Loucy (cell line): ENCODE measurements around the gene SERAC1.
"Not testable (repeated sequence)": the region's sequence is repeated elsewhere in the genome, so short reads cannot be mapped to it uniquely, and the experiment has no call there.

Experiments
- H2AFZ ChIP-seq: fragments of 200-600 bp; sonication (generic); 2 replicates; pipeline ENCODE4 v1.6.0; 2016; ENCODE audit warnings: antibody characterized with exemption, mild to moderate bottlenecking, low read length, moderate library complexity
- H3F3A ChIP-seq: fragments of 200-600 bp; 2 replicates; pipeline ENCODE4 v1.6.0; 2016; ENCODE audit warnings: antibody characterized with exemption, low read depth, mild to moderate bottlenecking
- H3K27me3 ChIP-seq: fragments of 200-600 bp; sonication (generic); 2 replicates; pipeline ENCODE4 v1.6.1; 2014; ENCODE audit warnings: low read length, mild to moderate bottlenecking; ENCODE audit not compliant: insufficient read depth, poor library complexity, severe bottlenecking
- H3K36me3 ChIP-seq: fragments of 200-600 bp; sonication (generic); 2 replicates; pipeline ENCODE4 v1.6.1; 2016; ENCODE audit warnings: low read length; ENCODE audit not compliant: insufficient read depth
- H3K4me1 ChIP-seq: fragments of 200-600 bp; sonication (generic); 2 replicates; pipeline ENCODE4 v1.5.1; 2014; ENCODE audit warnings: low read length, mild to moderate bottlenecking; ENCODE audit not compliant: insufficient read depth, poor library complexity, severe bottlenecking
- H3K4me2 ChIP-seq: fragments of 200-600 bp; sonication (generic); 2 replicates; pipeline ENCODE4 v1.6.0; 2014; ENCODE audit warnings: antibody characterized with exemption, low read length, low read depth, mild to moderate bottlenecking; ENCODE audit not compliant: poor library complexity, severe bottlenecking
- H3K4me3 ChIP-seq: fragments of 200-600 bp; sonication (generic); 2 replicates; pipeline ENCODE4 v1.5.1; 2014; ENCODE audit warnings: low read length, mild to moderate bottlenecking, mixed read lengths; ENCODE audit not compliant: poor library complexity, severe bottlenecking
- H3K79me2 ChIP-seq: fragments of 200-600 bp; sonication (generic); 2 replicates; pipeline ENCODE4 v1.6.1; 2014; ENCODE audit warnings: low read length; ENCODE audit not compliant: insufficient read depth
- H3K9ac ChIP-seq: fragments of 200-600 bp; sonication (generic); 2 replicates; pipeline ENCODE4 v1.6.0; 2014; ENCODE audit warnings: mild to moderate bottlenecking, low read depth, low read length, moderate library complexity; ENCODE audit not compliant: poor library complexity, severe bottlenecking
- H3K9me2 ChIP-seq: fragments of 200-600 bp; sonication (generic); replicated peaks from 2 replicates; pipeline ENCODE4 v1.6.1; 2016; ENCODE audit warnings: low read depth, low read length, mixed read lengths
- H3K9me3 ChIP-seq: fragments of 200-600 bp; sonication (generic); 2 replicates; pipeline ENCODE4 v1.6.1; 2014; ENCODE audit warnings: mild to moderate bottlenecking, antibody characterized with exemption, low read length, low read depth; ENCODE audit not compliant: insufficient read depth
- H4K20me1 ChIP-seq: fragments of 200-600 bp; sonication (generic); 2 replicates; pipeline ENCODE4 v1.6.0; 2014; ENCODE audit warnings: antibody characterized with exemption, low read length, mild to moderate bottlenecking; ENCODE audit not compliant: insufficient read depth, poor library complexity, severe bottlenecking
- CTCF ChIP-seq: fragments of 200-600 bp; sonication (generic); conservative IDR thresholded peaks from 2 replicates; pipeline ENCODE4 v1.5.1; 2014; ENCODE audit warnings: mild to moderate bottlenecking, antibody characterized with exemption, low read length
- EZH2phosphoT487 ChIP-seq: fragments of 200-600 bp; IDR thresholded peaks from 2 replicates; pipeline ENCODE4 v1.6.1; 2018; ENCODE audit warnings: antibody characterized with exemption, mild to moderate bottlenecking, moderate library complexity, borderline replicate concordance

The SERAC1 gene

GRCh38 chr6:158154816-158155215 lies 13.2 kb downstream of the SERAC1 start:
- no peak overlapping the region for H3K4me2 ChIP-seq
- H4K20me1 ChIP-seq = no peaks in the 10 kb centered on the region
- no peaks in the 10 kb centered on the region for H3K9me3 ChIP-seq
- no peaks in the 10 kb centered on the region; the same call in 1 of the 2 replicates for H3F3A ChIP-seq
- no peaks in the 10 kb centered on the region for H3K27me3 ChIP-seq
- no peaks in the 10 kb centered on the region for H3K4me1 ChIP-seq
- no peak for TF ChIP-seq EZH2phosphoT487
- TF ChIP-seq CTCF = no peak
- H3K36me3 ChIP-seq = peaks cover 44% of the 10 kb centered on the region; the same call in 1 of the 2 replicates
- no peak overlapping the region for H2AFZ ChIP-seq
- no peaks in the 10 kb centered on the region for H3K79me2 ChIP-seq
- no peaks in the 10 kb centered on the region for H3K9me2 ChIP-seq
- no peak overlapping the region for H3K9ac ChIP-seq
- H3K4me3 ChIP-seq = no peak overlapping the region

- Histone ChIP-seq H3K27me3 (no peaks in the 10 kb centered on the region), H4K20me1 (no peaks in the 10 kb centered on the region), H3K79me2 (no peaks in the 10 kb centered on the region), H3K4me3 (no peak overlapping the region), H3K9ac (no peak overlapping the region), H3K36me3 (peaks cover 51% of the 10 kb centered on the region; the same call in 1 of the 2 replicates), H3K4me1 (no peaks in the 10 kb centered on the region), H3K9me2 (no peaks in the 10 kb centered on the region), H2AFZ (no peak overlapping the region), H3K4me2 (no peak overlapping the region), H3F3A (no peaks in the 10 kb centered on the region), H3K9me3 (no peaks in the 10 kb centered on the region)
- TF ChIP-seq EZH2phosphoT487 (no peak), CTCF (no peak)
Observed at GRCh38 chr6:158153576-158153975, 14.5 kb downstream of the SERAC1 start.

GRCh38 chr6:158152659-158153058 lies 15.4 kb downstream of the SERAC1 start:
- Histone ChIP-seq H4K20me1 (no peaks in the 10 kb centered on the region), H3F3A (no peaks in the 10 kb centered on the region), H2AFZ (no peak overlapping the region), H3K4me1 (no peaks in the 10 kb centered on the region), H3K27me3 (no peaks in the 10 kb centered on the region), H3K79me2 (no peaks in the 10 kb centered on the region), H3K4me2 (no peak overlapping the region), H3K9me3 (no peaks in the 10 kb centered on the region), H3K9me2 (no peaks in the 10 kb centered on the region), H3K9ac (no peak overlapping the region), H3K36me3 (peaks cover 49% of the 10 kb centered on the region; the same call in 1 of the 2 replicates), H3K4me3 (no peak overlapping the region)
- no peak for TF ChIP-seq CTCF
- no peak for TF ChIP-seq EZH2phosphoT487

GRCh38 chr6:158152025-158152424 lies 16.0 kb downstream of the SERAC1 start:
- not testable (repeated sequence) for H3K9me2 ChIP-seq, H3K9ac ChIP-seq, H3F3A ChIP-seq, H3K4me2 ChIP-seq, H3K4me3 ChIP-seq, H3K9me3 ChIP-seq, H3K27me3 ChIP-seq, H2AFZ ChIP-seq, H4K20me1 ChIP-seq, H3K4me1 ChIP-seq, H3K79me2 ChIP-seq
- H3K36me3 ChIP-seq = peaks cover 43% of the 10 kb centered on the region; the same call in 1 of the 2 replicates
